Upper lobe of left lung (tissue), 4 donors: Measurements from ENCODE around the gene ADAMTSL3.

ENCODE experiments used
- POLR2A ChIP-seq, 4 donors: fragments of 450-650 bp; IDR thresholded peaks; one replicate each; pipeline ENCODE4 v1.5.1; 2016 to 2017; ENCODE audit warnings: antibody characterized with exemption in 4 of 4, mild to moderate bottlenecking in 2 of 4
- TF ChIP-seq, protein P1 (sequence below), 6 experiments: fragments of 450-650 bp in 4 of 6; fragments of 200-600 bp in 2 of 6; sonication (generic) in 2 of 6; IDR thresholded peaks; one replicate each; pipeline ENCODE4 v1.5.1; 2016 to 2019; ENCODE audit warnings: antibody characterized with exemption in 6 of 6

DNA sequence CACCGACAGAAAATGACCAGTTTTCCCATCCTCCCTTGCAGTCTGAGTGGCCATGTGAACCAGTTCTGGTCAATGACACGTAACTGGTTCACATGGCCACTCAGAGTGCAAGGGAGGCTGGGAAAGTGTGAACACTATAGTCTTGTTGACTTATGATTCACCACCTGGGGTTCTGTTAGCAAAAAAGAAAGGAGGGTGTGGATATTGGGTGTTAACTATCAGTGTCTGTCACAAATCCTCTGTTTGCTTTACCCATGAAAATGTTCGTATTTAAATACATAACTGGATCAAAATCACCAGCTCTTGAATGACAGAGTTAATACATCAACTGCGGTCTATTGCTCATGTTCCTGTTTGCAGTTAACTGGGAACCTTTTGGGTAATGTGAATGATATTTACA, 92.3 kb downstream of the ADAMTSL3 start:
- no peak for TF ChIP-seq POLR2A (IDR thresholded peaks at IDR 0.05)
- TF ChIP-seq, protein P1, sequence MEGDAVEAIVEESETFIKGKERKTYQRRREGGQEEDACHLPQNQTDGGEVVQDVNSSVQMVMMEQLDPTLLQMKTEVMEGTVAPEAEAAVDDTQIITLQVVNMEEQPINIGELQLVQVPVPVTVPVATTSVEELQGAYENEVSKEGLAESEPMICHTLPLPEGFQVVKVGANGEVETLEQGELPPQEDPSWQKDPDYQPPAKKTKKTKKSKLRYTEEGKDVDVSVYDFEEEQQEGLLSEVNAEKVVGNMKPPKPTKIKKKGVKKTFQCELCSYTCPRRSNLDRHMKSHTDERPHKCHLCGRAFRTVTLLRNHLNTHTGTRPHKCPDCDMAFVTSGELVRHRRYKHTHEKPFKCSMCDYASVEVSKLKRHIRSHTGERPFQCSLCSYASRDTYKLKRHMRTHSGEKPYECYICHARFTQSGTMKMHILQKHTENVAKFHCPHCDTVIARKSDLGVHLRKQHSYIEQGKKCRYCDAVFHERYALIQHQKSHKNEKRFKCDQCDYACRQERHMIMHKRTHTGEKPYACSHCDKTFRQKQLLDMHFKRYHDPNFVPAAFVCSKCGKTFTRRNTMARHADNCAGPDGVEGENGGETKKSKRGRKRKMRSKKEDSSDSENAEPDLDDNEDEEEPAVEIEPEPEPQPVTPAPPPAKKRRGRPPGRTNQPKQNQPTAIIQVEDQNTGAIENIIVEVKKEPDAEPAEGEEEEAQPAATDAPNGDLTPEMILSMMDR (IDR thresholded peaks at IDR 0.05): no peak
